Adipose tissue (tissue), 3 donors: Measurements from ENCODE around the gene MKLN1. TPM values are rescaled to one million over a fixed set of nuclear protein-coding genes. Genes with fewer than 3 reads are reported as not detected.

Experiments used
- H3K27ac ChIP-seq: one replicate; pipeline ENCODE4 v1.5.1; 2013; ENCODE audit warnings: low read depth, low read length
- WGBS, 3 donors: extraction: QIAGEN DNeasy Blood & Tissue Kit; methylation state at CpG; one replicate each; pipeline ENCODE4 v1.1.7; 2013; 5-methylcytosine and 5-hydroxymethylcytosine counted together
- polyA plus RNA-seq, 3 donors: library from polyadenylated mRNA; stranded (reverse); fragments of 200-250 nt; gene quantifications; one replicate each; pipeline ENCODE4 v1.2.3, GENCODE V29; 2013
- donor health status: healthy with polysubstance abuse.
- donor health status: Bipolar disorder and iron deficiency.
- donor health status: healthy.

MKLN1 gene
- polyA plus RNA-seq, 3 donors: 6.5 to 13.7 (median 13.6) TPM

DNA sequence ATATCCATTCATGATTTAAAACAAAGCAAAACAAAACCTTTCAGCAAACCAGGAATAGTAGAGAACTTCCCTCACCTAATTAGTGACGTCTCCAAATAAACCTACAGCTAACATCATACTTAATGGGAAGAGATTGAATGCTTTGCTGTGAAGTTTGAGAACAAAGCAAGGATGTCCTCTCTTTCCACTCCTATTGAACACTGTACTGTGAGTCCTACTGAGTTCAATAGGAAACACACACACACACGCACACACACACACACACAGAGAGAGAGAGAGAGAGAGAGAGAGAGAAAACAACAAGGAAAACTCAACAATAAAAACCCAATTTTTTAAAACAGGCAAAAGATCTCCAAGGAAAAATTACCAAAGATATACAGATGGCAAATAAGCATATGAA is 196.4 kb downstream of the MKLN1 start:
- H3K27ac ChIP-seq: no peak overlapping the region
- WGBS, 3 donors: 38 to 39% (median 38%) methylated on average over 2 of the region's 2 CpGs

DNA sequence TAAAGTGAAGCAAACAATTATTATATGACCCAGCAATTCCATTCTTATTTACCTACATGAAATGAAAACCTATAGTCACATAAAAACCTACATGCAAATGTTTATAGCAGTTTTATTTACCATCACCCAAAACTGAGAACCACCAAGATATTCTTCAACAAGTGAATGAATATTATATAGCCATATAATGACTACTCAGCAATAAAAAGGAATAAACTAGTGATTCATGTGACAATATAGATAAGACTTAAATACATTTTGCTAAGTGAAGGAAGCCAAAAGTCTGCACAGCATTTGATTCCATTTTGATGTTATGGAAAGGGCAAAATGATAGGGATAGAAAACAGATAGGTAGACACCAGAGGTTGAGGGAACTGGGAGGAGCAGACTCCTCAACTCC is 197.0 kb downstream of the MKLN1 start:
- no peak overlapping the region for H3K27ac ChIP-seq

DNA sequence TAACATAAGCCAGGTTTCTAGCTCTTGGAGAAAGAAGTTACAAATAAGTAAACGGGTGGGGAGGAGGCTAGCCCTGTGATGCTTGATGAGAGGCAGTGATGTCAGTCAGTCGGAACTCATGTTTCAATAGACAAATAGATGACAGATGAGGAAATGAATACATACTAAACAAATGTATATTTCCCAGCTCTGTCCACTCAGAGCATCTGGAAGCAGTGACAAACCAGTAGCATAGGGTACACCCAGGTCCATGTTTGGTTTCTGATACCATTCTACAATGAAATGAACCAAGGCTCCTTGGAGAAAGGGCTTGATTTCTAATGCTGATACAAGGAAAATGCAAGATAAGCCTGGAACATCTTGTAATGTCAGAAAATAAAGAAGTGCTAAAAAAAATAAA is 198.1 kb downstream of the MKLN1 start:
- no peak overlapping the region for H3K27ac ChIP-seq
- WGBS, 3 donors: 33 to 72% (median 64%) methylated on average over 2 of the region's 2 CpGs

DNA sequence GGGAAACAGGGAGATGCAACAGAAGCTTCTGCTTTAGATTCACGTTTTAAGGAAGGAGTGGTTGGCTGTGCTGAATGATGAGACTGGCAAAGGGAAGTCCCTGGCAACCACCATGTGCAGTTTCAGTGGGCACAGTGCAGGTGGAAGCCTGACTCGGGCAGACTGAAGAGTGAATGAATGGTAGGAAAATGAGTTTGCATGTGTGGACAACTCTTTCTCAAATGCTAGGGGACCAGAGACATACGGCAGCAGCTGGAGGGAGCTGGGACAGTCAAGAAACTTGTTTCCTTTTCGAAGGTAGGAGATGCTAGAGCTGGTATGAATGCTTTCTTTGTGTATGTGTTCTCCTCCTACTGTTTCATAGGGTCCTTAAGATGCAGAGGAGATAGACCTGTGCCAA is 199.8 kb downstream of the MKLN1 start:
- WGBS, 3 donors: 41 to 53% (median 42%) methylated on average over 4 of the region's 4 CpGs
- H3K27ac ChIP-seq: no peak overlapping the region

DNA sequence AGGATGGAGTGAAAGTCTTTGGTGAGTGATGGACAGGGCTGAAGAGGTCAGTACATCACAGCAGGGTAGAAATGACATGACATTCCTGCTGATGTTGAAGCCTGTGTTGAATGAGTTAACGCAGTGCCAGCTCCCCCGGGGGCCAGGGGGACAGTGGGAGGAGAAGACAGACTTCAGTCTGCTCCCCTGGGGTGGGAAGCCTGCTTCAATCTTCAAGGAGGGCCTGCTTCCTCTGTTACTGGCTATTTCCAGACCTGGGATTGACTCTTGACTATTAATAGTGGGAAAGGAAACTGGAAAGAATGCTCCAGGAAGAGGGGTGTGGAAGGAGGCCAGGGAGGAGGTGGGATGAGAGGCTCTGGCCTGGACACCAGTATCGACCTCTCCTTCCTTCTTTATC is 201.5 kb downstream of the MKLN1 start:
- H3K27ac ChIP-seq: no peak overlapping the region
- WGBS, 3 donors: 37 to 48% (median 42%) methylated on average over 3 of the region's 3 CpGs

DNA sequence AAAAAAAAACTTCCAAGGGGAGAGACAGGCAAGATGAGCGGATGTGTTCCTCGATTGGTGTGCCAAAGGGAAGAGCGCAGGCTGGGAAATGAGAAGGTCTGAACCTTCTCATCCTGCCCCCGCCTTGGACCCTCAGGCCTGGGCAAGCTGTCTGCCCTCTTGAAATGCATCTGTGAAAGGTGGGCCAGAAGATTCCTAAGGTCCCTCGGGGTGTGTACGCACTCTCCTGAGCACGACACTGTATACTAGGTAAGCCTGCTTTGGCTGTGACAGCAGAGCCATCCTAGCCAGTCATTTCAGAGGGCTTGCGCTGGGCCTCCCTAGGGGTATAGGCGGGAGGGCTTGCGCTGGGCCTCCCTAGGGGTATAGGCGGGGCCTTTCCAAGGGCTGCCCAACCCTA is 201.9 kb downstream of the MKLN1 start:
- no peak overlapping the region for H3K27ac ChIP-seq
- 78 to 97% (median 78%) methylated on average over 9 to 11 of the region's 11 CpGs for WGBS, 3 donors

DNA sequence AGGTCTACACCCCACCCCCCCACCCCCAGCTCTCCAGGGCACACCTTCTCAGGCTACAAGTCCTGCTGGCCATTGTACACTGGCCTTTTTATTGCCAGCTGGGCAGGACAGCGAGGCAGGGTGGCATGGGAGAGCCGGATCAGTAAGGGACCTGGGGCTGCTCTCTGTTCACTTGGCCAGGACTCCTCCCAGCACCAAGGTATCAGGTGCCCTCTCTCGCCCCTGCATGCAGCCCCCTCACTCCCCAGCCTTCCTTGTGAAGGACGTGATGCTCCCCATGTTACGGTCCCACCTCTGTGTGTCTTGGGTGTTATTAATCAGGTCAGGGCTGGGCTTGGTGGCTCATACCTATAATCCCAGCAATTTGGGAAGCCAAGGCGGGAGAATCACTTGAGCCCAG is 202.5 kb downstream of the MKLN1 start:
- 91 to 95% (median 95%) methylated on average over 6 of the region's 6 CpGs for WGBS, 3 donors
- no peak overlapping the region for H3K27ac ChIP-seq

DNA sequence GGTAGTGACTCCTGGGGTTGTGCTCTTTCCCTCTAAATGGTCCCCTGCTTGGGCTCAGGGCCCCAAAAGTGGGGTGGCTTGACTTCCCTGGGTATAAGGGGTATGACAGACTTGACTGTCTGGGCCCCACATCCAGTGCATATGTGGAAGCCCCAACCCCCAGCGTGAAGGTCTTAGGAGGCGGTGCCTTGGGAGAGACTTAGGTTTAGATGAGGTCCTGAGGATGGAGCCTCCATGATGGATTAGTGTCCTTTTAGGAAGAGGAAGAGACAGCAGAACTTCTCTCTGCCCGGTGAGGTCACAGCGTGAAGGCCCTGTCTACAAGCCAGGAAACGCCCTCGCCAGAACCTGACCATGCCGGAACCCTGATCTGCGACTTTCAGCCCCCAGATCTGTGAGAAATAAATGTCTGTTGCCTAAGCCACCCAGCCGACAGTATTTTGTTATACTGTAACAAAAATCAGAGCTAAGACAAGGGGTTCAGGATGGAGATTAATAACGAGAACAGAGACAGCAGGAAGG is 205.0 kb downstream of the MKLN1 start:
- 49 to 72% (median 70%) methylated on average over 10 of the region's 10 CpGs for WGBS, 3 donors
- H3K27ac ChIP-seq: no peak overlapping the region

DNA sequence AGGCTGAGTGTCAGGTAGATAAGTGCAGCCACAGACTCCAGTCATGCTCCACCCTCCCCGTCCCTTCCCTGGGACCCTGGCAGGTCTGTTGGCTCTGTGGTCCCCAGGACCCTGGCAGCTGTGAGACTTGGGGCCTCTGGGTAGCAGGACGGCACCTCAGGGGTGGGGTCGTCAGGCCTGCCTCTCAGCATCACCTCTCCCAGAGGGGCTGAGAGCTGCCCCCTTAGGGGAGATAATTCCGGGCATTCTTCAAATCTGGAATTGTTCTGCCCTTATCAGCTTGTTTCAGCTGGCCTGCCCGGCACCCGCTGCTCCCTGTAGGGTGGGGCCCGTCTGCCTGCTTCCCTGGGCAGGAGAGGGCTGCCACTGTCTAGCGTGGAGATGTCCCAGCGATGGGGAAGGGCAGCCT is 205.5 kb downstream of the MKLN1 start:
- H3K27ac ChIP-seq: no peak overlapping the region
- WGBS, 3 donors: 39 to 68% (median 43%) methylated on average over 9 of the region's 9 CpGs

DNA sequence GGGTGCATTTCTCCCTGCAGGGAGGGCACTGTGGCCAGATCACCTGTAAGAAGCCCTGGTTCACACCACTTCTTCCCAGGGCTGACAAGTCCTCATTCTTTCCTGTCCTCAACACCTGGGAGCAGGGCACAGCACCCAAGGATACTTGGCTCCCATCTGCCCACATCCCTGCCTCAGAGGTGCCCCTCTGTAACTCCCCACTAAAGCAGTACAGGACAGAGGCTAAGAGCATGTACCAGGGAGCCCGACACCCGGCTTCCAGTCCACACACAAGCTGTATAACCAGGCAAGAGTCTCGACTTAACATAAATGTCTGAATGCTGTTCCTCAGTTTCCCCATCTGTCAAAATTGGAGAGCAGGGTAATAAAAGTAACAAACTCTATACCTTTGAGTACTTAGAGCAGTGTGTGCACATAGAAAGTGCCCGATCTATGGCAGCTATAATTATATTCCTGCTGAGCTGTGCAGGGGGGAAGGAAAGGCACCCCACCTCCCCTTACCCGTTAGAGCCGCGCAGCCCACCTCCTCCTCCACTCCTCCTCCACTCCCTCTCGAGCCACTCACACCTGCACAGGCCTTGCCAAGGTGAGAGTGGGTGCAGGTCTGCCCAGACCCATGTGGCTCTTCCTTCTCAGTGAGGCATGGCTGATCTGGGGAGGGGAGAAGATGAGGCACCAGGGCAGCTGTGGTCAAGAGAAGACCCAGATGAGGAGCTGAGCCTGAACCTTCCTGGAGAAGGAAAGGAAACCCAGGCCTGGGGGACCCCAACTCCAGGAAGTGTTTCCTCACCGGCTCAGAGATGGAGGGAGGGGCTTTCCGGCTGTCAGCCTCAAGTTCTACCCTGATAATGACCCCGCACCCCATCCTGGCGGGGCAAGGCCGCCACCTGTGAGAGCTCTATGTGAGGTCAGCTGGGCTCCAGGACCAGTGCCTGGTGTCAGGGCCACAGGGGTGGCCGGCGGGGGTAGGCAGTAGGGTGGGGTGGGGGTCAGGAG is 206.2 kb downstream of the MKLN1 start:
- H3K27ac ChIP-seq: no peak overlapping the region
- 69 to 83% (median 76%) methylated on average over 15 of the region's 15 CpGs for WGBS, 3 donors

DNA sequence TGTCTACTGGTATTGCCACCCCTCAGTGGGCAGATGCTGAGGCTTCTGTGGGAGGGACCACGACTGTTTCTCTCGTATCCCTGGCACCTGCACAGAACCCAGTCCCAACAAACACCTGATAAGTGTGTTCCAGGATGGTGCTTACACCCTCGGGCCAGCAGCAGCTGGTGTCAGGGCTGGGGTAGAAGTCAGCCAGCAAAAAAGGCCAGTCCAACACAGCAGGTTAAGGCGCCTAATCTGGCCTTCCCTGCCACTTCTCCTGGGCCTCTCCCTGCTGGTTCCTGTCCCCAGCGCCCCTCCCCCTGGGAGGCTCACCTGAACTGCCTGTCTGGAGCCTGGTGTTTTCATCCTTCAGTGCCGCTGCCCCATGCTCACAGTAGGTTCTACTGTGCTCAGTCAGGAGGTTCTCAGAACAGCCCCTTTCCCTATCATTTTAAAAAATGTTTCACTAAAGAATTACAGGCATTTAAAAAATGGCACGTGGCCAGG is 208.7 kb downstream of the MKLN1 start:
- WGBS, 3 donors: 29 to 76% (median 68%) methylated on average over 7 of the region's 7 CpGs
- no peak overlapping the region for H3K27ac ChIP-seq

DNA sequence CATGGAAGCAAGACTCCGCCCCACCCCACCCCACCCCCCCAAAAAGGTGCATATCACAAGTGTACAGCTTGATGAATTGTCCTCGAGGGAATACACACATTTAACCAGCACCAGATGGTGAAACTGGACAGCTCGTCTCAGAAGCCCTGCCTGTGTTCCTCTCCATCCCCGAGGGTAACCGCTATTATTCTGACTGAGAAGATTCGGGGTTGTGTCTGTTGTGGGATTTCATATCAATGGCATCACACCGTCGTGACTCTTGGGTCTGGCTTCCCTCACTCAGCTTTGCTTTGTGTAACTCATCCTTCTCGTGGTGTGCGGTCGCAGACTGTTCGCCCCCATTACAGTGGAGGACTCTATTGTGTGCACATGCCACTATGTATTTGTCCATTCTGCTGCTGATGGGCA is 209.9 kb downstream of the MKLN1 start:
- H3K27ac ChIP-seq: no peak overlapping the region
- 70 to 79% (median 73%) methylated on average over 12 of the region's 12 CpGs for WGBS, 3 donors

DNA sequence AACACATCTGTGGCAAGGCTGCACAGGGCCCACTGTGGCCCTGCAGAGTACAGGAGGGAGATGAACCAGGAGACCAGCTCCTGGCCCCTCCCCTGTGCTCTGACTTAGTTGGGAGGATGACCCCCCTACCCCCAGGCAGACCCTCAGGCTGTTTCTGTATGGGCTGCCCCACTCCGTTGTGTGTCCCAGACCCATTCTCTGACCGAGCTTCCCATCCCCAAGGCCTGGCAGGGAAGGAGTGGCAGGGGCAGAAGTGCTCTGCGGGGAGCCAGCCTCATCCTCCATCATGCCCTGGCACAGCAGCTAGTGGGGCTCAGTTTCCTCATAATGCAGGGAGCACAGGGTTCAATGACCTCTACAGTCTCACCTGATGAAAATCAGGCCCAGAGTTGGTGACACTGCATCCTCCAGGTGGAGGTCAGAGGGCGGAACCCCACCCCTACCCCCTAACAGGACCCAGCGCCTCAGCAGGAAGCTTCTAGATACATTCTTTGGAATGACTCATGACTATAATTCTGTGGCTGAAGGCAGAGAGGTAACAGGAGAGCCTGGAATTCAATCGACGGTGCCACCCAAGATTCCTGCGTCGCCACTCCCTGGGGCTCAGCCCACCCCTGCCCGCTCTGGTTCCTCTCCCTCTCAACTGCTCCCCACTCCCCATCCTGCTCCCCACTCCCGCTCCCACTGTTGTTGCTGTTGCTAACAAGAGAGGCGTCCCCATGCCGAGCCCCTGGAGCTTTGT is 210.6 kb downstream of the MKLN1 start:
- H3K27ac ChIP-seq: no peak overlapping the region
- WGBS, 3 donors: 76 to 85% (median 80%) methylated on average over 13 of the region's 13 CpGs

DNA sequence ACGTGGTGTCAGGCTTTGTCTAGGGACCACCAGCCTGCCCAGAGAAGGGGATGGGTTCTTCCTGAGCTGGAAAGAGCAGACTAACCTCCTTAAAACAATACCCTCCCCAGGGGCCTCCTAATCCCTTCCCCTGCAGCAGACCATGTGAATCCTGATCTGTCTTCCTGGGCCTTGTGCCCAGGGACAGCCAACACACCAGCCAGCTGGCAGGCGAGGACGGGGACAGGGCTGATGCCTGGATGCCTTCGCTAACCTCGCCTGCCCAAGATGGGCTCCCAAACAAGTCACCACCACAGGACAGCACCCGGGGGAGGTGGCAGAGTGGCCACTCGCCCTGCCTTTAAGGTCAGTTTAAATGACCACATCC is 211.1 kb downstream of the MKLN1 start:
- H3K27ac ChIP-seq: no peak overlapping the region
- WGBS, 3 donors: 52 to 73% (median 61%) methylated on average over 7 of the region's 7 CpGs

DNA sequence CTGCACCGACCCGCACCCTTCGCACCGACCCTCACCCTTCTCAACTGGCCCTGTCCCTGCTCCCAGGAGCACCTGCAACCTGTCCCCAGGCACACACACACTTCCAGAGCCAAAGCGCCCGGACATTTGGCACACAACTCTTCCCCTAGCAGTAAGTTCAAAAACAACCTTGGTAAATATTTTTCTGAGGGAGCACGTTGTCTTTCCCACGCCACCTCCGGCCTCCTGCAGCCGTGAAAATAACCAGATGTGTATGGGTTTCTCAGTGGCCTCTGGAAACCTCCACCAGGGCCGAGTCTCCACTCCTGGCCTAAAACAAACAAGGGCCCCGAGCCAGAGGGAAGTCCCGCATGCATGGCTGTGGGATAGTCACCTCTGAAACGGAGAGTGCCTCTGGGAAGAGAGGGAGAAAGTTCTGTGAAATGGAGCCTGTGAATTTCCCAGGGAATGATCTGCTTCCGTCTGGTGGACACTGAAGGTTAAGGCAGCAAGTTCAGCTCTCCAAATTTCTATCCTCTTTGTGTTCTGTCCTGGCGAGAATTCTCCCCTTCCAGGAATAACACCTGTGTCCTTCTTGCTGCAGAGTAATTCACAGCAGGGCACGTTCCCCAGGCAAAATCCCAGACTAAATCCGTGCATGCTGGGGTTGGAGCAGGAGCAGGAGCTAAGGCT is 213.0 kb downstream of the MKLN1 start:
- 9 to 58% (median 51%) methylated on average over 18 of the region's 18 CpGs for WGBS, 3 donors
- H3K27ac ChIP-seq: no peak overlapping the region

DNA sequence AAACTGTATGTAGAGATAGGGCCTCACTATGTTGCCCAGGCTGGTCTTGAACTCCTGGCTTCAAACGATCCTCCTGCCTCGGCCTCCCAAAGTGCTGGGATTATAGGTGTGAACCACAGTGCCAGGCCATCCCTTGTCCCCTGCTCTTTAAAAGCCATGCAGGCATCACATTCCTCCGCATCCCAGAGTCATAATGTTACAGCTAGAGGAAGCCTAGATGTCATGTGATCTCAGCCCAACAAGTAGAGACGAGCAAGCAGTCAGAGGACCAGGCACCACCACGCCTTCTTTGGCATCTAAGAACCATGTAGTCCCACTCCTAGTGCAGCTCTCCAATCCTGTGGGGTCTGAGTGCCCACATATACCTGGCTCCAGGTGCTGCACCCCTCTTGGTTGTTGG is 215.6 kb downstream of the MKLN1 start:
- WGBS, 3 donors: 86 to 94% (median 88%) methylated on average over 5 of the region's 5 CpGs
- H3K27ac ChIP-seq: no peak overlapping the region

DNA sequence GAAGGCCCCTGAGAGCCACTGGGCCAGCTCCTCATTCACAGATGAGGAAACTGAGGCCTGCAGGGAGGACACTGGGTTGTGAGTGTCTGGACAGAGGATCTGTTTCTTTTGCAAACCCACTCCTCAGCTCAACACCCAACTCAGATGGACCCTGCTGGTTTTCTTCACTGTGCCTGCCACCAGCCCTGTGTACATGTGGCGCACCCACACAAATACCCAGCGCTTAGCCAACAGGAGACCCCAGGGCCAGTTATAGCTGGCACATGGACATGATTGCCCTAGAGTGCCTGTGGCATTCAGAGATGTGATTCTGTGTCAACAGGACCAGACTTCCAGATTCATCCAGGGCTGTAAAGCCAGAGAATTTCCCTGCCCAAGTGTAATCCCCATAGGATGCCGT is 216.3 kb downstream of the MKLN1 start:
- 81 to 96% (median 81%) methylated on average over 3 of the region's 3 CpGs for WGBS, 3 donors
- no peak overlapping the region for H3K27ac ChIP-seq

DNA sequence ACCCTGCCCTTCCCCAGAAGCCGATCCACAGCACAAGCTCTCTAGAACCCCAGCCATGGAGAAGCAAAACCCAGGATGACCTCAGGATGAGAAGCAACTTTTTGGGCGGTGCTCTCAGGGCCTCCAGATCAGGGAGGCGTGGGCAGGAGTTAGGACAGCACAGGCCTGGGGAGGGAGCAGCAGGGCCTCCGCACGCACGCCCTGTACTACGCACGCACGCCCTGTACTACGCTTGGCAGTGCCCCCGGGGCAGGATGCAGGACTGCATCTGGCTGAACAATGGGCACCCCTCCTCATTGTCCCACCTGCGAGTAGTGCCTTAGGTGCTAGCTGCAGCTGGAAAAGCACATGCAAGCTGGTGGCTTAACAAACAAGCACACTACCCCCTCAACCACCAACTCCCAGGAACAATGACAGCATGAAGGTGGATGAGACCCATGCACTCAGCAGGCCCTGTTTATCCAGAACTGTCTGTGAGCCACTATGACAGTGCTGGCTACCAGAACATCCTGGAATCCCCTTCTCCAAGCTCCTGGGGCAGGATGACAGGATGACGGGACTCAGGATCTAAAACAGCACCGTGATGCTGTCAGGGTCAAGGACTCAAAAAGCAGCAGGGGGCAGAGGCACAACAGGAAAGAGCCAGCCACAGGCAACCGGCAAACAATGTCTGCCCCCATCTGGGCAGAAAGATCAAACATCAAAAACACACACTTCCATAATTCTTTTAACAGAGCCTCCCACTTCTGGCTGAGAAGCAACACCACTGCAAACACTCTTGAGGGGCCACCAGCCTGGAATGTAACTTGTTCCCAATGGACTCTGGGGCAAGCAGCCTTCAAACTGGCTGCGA is 217.0 kb downstream of the MKLN1 start:
- H3K27ac ChIP-seq: no peak overlapping the region
- 61 to 67% (median 64%) methylated on average over 14 to 16 of the region's 16 CpGs for WGBS, 3 donors
